H1 (cell line): ENCODE data around the gene RRP1. TPM values are rescaled to one million over a fixed set of nuclear protein-coding genes. Genes with fewer than 3 reads are reported as not detected.

Experiments used
- CTCF ChIA-PET: fragments of 300-600 bp; sonication (Branson Sonifier 250); formaldehyde crosslinking; loops from one replicate; lab custom pipeline; 2021; ENCODE audit not compliant: partially characterized antibody; lab: Charles Lee
- POLR2A ChIA-PET: fragments of 300-600 bp; sonication (Branson Sonifier 250); formaldehyde crosslinking; loops from one replicate; lab custom pipeline; 2021; ENCODE audit warnings: inconsistent platforms; ENCODE audit not compliant: partially characterized antibody; lab: Charles Lee
- DNase-seq, 2 experiments: peaks; one replicate each; pipeline versions ENCODE4 v3.0.0 to v3.0.0-alpha.2; 2010 to 2022; ENCODE audit warnings: low spot score in 2 of 2, low read depth in 1 of 2, mixed read lengths in 1 of 2
- FAIRE-seq: peaks from 2 replicates; lab custom pipeline; 2011; peaks lifted over from hg19 to GRCh38; lab: Jason Lieb, UNC
- H2AFZ ChIP-seq: 2 replicates; pipeline ENCODE4 v1.8.1; 2012; ENCODE audit warnings: low read length, inconsistent platforms
- H2AK5ac ChIP-seq: 2 replicates; pipeline ENCODE4 v1.6.1; 2013; ENCODE audit warnings: low read depth, low read length
- H2BK120ac ChIP-seq: replicated peaks from 2 replicates; pipeline ENCODE3; 2013; ENCODE audit warnings: low read depth, low read length, inconsistent platforms
- H2BK12ac ChIP-seq: 2 replicates; pipeline ENCODE4 v1.6.1; 2013; ENCODE audit warnings: low read depth, low read length
- H2BK15ac ChIP-seq: 2 replicates; pipeline ENCODE4 v1.6.1; 2013; ENCODE audit warnings: low read length
- H2BK20ac ChIP-seq: 2 replicates; pipeline ENCODE4 v1.6.1; 2013; ENCODE audit warnings: low read length
- H2BK5ac ChIP-seq: 2 replicates; pipeline ENCODE4 v1.6.1; 2013; ENCODE audit warnings: low read depth, low read length
- H3K14ac ChIP-seq: 2 replicates; pipeline ENCODE4 v1.6.1; 2013; ENCODE audit warnings: inconsistent platforms; ENCODE audit not compliant: insufficient read length
- H3K18ac ChIP-seq: 2 replicates; pipeline ENCODE4 v1.6.1; 2013; ENCODE audit warnings: low read length; ENCODE audit errors: extremely low read depth
- H3K23ac ChIP-seq: 2 replicates; pipeline ENCODE4 v1.6.1; 2013; ENCODE audit warnings: inconsistent platforms; ENCODE audit not compliant: insufficient read length
- H3K23me2 ChIP-seq: 2 replicates; pipeline ENCODE4 v1.6.1; 2013; ENCODE audit warnings: low read depth, low read length
- H3K27ac ChIP-seq: 2 replicates; pipeline ENCODE4 v1.6.1; 2011; ENCODE audit warnings: low read depth, low read length, inconsistent platforms
- H3K27me3 ChIP-seq, 4 experiments: replicated peaks in 1 of 4; 1 replicate in 1 of 4; 2 replicates in 3 of 4; pipeline versions ENCODE4 v1.6.1 to v1.8.1; 2011 to 2013; ENCODE audit warnings: low read length in 3 of 4, mild to moderate bottlenecking in 3 of 4, inconsistent platforms in 2 of 4, mixed read lengths in 2 of 4, moderate library complexity in 1 of 4; ENCODE audit not compliant: control insufficient read depth in 3 of 4, insufficient read depth in 3 of 4; ENCODE audit errors: extremely low read depth in 1 of 4
- H3K36me3 ChIP-seq, 4 experiments: 2 replicates each; pipeline versions ENCODE4 v1.6.1 to v1.8.1; 2011 to 2013; ENCODE audit warnings: mild to moderate bottlenecking in 4 of 4, low read length in 3 of 4, moderate library complexity in 2 of 4, control low read depth in 1 of 4, inconsistent platforms in 1 of 4; ENCODE audit not compliant: insufficient read depth in 4 of 4, control insufficient read depth in 2 of 4
- H3K4ac ChIP-seq: replicated peaks from 2 replicates; pipeline ENCODE3; 2013; ENCODE audit warnings: low read length, low read depth, mixed read lengths, inconsistent platforms; ENCODE audit not compliant: insufficient read length
- H3K4me1 ChIP-seq, 4 experiments: replicated peaks in 1 of 4; 1 replicate in 1 of 4; 2 replicates in 3 of 4; pipeline versions ENCODE4 v1.6.1 to v1.8.1; 2011 to 2013; ENCODE audit warnings: low read length in 3 of 4, inconsistent platforms in 2 of 4, mixed read lengths in 1 of 4; ENCODE audit not compliant: insufficient read depth in 4 of 4, control insufficient read depth in 3 of 4
- H3K4me2 ChIP-seq, 2 experiments: 2 replicates each; pipeline versions ENCODE4 v1.6.1 to v1.8.1; 2011 to 2013; ENCODE audit warnings: low read depth in 2 of 2, low read length in 2 of 2, control low read depth in 1 of 2, inconsistent platforms in 1 of 2, mild to moderate bottlenecking in 1 of 2; ENCODE audit not compliant: insufficient read depth in 1 of 2
- H3K4me3 ChIP-seq, 4 experiments: fragments of 200-600, 300-600 bp in 1 of 4; sonication (generic), shearing (Covaris generic), sonication (Bioruptor Twin) in 1 of 4; 2 replicates each; pipeline versions ENCODE4 v1.5.1 to v1.8.1; 2011 to 2016; ENCODE audit warnings: low read length in 4 of 4, low read depth in 3 of 4, control low read depth in 2 of 4, inconsistent platforms in 2 of 4, mild to moderate bottlenecking in 2 of 4, mixed read lengths in 1 of 4, moderate library complexity in 1 of 4; ENCODE audit not compliant: insufficient read depth in 2 of 4; ENCODE audit errors: extremely low read depth in 1 of 4
- H3K56ac ChIP-seq: replicated peaks from 2 replicates; pipeline ENCODE3; 2013; ENCODE audit warnings: low read depth, mild to moderate bottlenecking, mixed read lengths, low read length, inconsistent platforms; ENCODE audit not compliant: insufficient read length
- H3K79me1 ChIP-seq: 2 replicates; pipeline ENCODE4 v1.6.1; 2013; ENCODE audit warnings: low read depth, low read length, control low read depth
- H3K79me2 ChIP-seq, 2 experiments: 2 replicates each; pipeline versions ENCODE4 v1.6.1 to v1.8.1; 2012 to 2013; ENCODE audit warnings: low read length in 2 of 2, mild to moderate bottlenecking in 2 of 2, inconsistent platforms in 1 of 2; ENCODE audit not compliant: insufficient read depth in 2 of 2, control insufficient read depth in 1 of 2
- H3K9ac ChIP-seq, 4 experiments: replicated peaks in 1 of 4; 1 replicate in 1 of 4; 2 replicates in 3 of 4; pipeline versions ENCODE4 v1.6.1 to v1.8.1; 2011 to 2013; ENCODE audit warnings: low read depth in 3 of 4, low read length in 3 of 4, control low read depth in 2 of 4, mild to moderate bottlenecking in 2 of 4, moderate library complexity in 2 of 4, inconsistent platforms in 1 of 4; ENCODE audit errors: extremely low read depth in 1 of 4
- H3K9me3 ChIP-seq, 2 experiments: 2 replicates each; pipeline versions ENCODE4 v1.6.1 to v1.8.1; 2012 to 2013; ENCODE audit warnings: mild to moderate bottlenecking in 2 of 2, moderate library complexity in 2 of 2, control low read depth in 1 of 2, inconsistent platforms in 1 of 2, low read depth in 1 of 2, low read length in 1 of 2, mixed read lengths in 1 of 2; ENCODE audit not compliant: insufficient read depth in 2 of 2
- H4K20me1 ChIP-seq, 2 experiments: replicated peaks in 1 of 2; 2 replicates each; pipeline versions ENCODE3 to v1.8.1; 2011 to 2013; ENCODE audit warnings: inconsistent platforms in 2 of 2, low read length in 2 of 2, mild to moderate bottlenecking in 1 of 2; ENCODE audit not compliant: insufficient read depth in 2 of 2, control insufficient read depth in 1 of 2
- H4K5ac ChIP-seq: 2 replicates; pipeline ENCODE4 v1.6.1; 2013; ENCODE audit warnings: low read length, low read depth, mixed read lengths, inconsistent platforms; ENCODE audit not compliant: insufficient read length
- H4K8ac ChIP-seq: 2 replicates; pipeline ENCODE4 v1.8.0; 2013; ENCODE audit warnings: mild to moderate bottlenecking, moderate library complexity, low read length, inconsistent platforms; ENCODE audit not compliant: insufficient read depth; ENCODE audit errors: extremely low read depth
- H4K91ac ChIP-seq: replicated peaks from 2 replicates; pipeline ENCODE3; 2013; ENCODE audit warnings: low read length, mixed read lengths, inconsistent platforms; ENCODE audit not compliant: insufficient read length
- ATF3 ChIP-seq: IDR thresholded peaks from 2 replicates; pipeline ENCODE4 v1.6.1; 2011; ENCODE audit warnings: low read depth, mild to moderate bottlenecking, low read length; ENCODE audit not compliant: insufficient read depth
- CEBPB ChIP-seq: IDR thresholded peaks from 2 replicates; pipeline ENCODE4 v1.6.1; 2012; ENCODE audit warnings: low read depth, low read length
- CTCF ChIP-seq, 3 experiments: IDR thresholded peaks; 1 replicate in 2 of 3; 2 replicates in 1 of 3; pipeline versions ENCODE4 v1.5.1 to v1.6.1; 2011; ENCODE audit warnings: low read length in 3 of 3, mild to moderate bottlenecking in 3 of 3, inconsistent platforms in 2 of 3, low read depth in 1 of 3, moderate library complexity in 1 of 3; ENCODE audit not compliant: insufficient read depth in 1 of 3; ENCODE audit errors: control extremely low read depth in 1 of 3
- JUN ChIP-seq: IDR thresholded peaks from 2 replicates; pipeline ENCODE4 v1.6.1; 2011; ENCODE audit warnings: low read depth, mild to moderate bottlenecking, improper control_type of control experiment, low read length
- KDM5A ChIP-seq: fragments of 200-600 bp; IDR thresholded peaks from 2 replicates; pipeline ENCODE4 v1.7.1; 2012; ENCODE audit warnings: mild to moderate bottlenecking, low read length, inconsistent platforms, mixed read lengths
- PHF8 ChIP-seq: fragments of 200-600 bp; sonication (generic); conservative IDR thresholded peaks from 2 replicates; pipeline ENCODE4 v1.7.1; 2012; ENCODE audit warnings: low read depth, mild to moderate bottlenecking, inconsistent platforms, low read length, moderate library complexity
- RNF2 ChIP-seq: fragments of 200-900, 300-1000 bp; sonication (generic); IDR thresholded peaks from 2 replicates; pipeline ENCODE4 v1.7.1; 2016; ENCODE audit warnings: borderline replicate concordance, low read depth, mild to moderate bottlenecking, antibody characterized with exemption, low read length; ENCODE audit not compliant: poor library complexity, severe bottlenecking; ENCODE audit errors: missing control alignments
- SP2 ChIP-seq: IDR thresholded peaks from 2 replicates; pipeline ENCODE4 v1.6.1; 2012; ENCODE audit warnings: mild to moderate bottlenecking, low read length, inconsistent platforms
- TCF12 ChIP-seq: IDR thresholded peaks from 2 replicates; pipeline ENCODE4 v1.6.1; 2011; ENCODE audit warnings: low read depth, mild to moderate bottlenecking, low read length
- WGBS, 2 experiments: shearing (Covaris generic) in 1 of 2; methylation state at CpG; one replicate each; pipeline versions ENCODE4 v1.1.6 to v1.1.7; 2013 to 2015; ENCODE audit warnings: low lambda C conversion rate in 2 of 2, mixed read lengths in 2 of 2, inconsistent platforms in 1 of 2, low coverage in 1 of 2, missing lambda C conversion rate in 1 of 2; ENCODE audit not compliant: insufficient replicate concordance in 2 of 2, insufficient coverage in 1 of 2, insufficient read length in 1 of 2; ENCODE audit errors: extremely low coverage in 1 of 2, missing lambda C conversion rate in 1 of 2; 5-methylcytosine and 5-hydroxymethylcytosine counted together
- polyA plus RNA-seq, 7 experiments: library from polyadenylated mRNA; depleted of rRNA in 3 of 7; stranded (reverse) in 5 of 7; unstranded in 2 of 7; fragments of >200 nt in 5 of 7; fragments of 200-250 nt in 2 of 7; gene quantifications; 1 replicate in 5 of 7; 2 replicates in 1 of 7; 4 replicates in 1 of 7; pipeline versions ENCODE4 v1.2.1 to v1.2.3, GENCODE V29; 2011 to 2013; ENCODE audit warnings: missing spikeins in 2 of 7, mixed read lengths in 2 of 7
- total RNA-seq: library from RNA; stranded (reverse); fragmentation: NEBNext Ultra II Directional; extraction: Animal tissue kit (Norgen Biotek cat#: 25700); gene quantifications from 2 replicates; pipeline ENCODE4 v1.2.1, GENCODE V29; 2021

The RRP1 gene
- total and polyA plus RNA-seq, 2 of the 8 experiments (the other 6 are each of a cell fraction or from before 2014, with no cell fraction given), result 11.6 to 55.2 TPM

GRCh38 chr21:43759651-43760050 is 29.7 kb upstream of the RRP1 start:
- Histone ChIP-seq H3K9me3 (no peaks in the 10 kb centered on the region), H4K20me1 (peaks cover 0 to 14% of the 10 kb centered on the region in 2 experiments), H3K79me2 (no peaks in the 10 kb centered on the region), H3K27ac (no peak overlapping the region), H2BK15ac (no peak overlapping the region), H2BK12ac (no peak overlapping the region), H4K5ac (no peak overlapping the region), H3K79me1 (no peaks in the 10 kb centered on the region), H3K27me3 (no peaks in the 10 kb centered on the region), H3K18ac (no peak overlapping the region), H3K36me3 (peaks cover 5 to 26% (median 12%) of the 10 kb centered on the region in 4 experiments; a peak in 7 of 8 replicates), H2AFZ (no peak overlapping the region), H3K56ac (no peak overlapping the region), H3K9ac (no peak overlapping the region), H3K4me3 (no peak overlapping the region), H2BK5ac (no peak overlapping the region), H3K23me2 (no peaks in the 10 kb centered on the region), H4K91ac (no peak overlapping the region), H2BK120ac (no peak overlapping the region), H3K23ac (no peak overlapping the region), H4K8ac (no peak overlapping the region), H3K14ac (no peak overlapping the region), H3K4ac (no peak overlapping the region), H2BK20ac (no peak overlapping the region), H3K4me1 (no peaks in the 10 kb centered on the region), H3K4me2 (no peak overlapping the region), H2AK5ac (no peak overlapping the region)
- ChIA-PET POLR2A (interaction anchor here (1.0 to 2.5 kb wide), 5 partner anchors 9 to 40 kb away, joined by 3 to 7 read pairs (median 6); no protein-coding TSS in a partner anchor), CTCF (interaction anchor here (0.6 to 0.9 kb wide), 4 partner anchors 24 to 915 kb away, joined by 3 to 5 read pairs (median 4); no protein-coding TSS in a partner anchor)
- TF ChIP-seq ATF3, result no peak
- no peak for TF ChIP-seq JUN
- TF ChIP-seq CEBPB, result no peak
- TF ChIP-seq KDM5A, result no peak
- TF ChIP-seq SP2, result no peak
- no peak for TF ChIP-seq PHF8
- TF ChIP-seq CTCF (IDR thresholded peaks at IDR 0.05; ENCODE audit: control extremely low read depth in 1 of 3, insufficient read depth in 1 of 3, low read depth in 1 of 3, low read length in 3 of 3), result no peak
- no peak for TF ChIP-seq TCF12
- TF ChIP-seq RNF2, result no peak
- FAIRE-seq, result no peak
- 95% methylated on average over 16 of the region's 19 CpGs; no CpG with 5 or more reads in 1 of the 2 experiments for WGBS, 2 experiments
- DNase-seq, result no peak
